Measurements from ENCODE around the gene FHOD3. TPM values are rescaled to one million over a fixed set of nuclear protein-coding genes. Genes with fewer than 3 reads are reported as not detected.

Gene FHOD3
- total RNA-seq, 2 experiments from 2014 or later = not detected

GRCh38 chr18:36446059-36446458, 148.5 kb downstream of the FHOD3 start:
- no peak for TF ChIP-seq CTCF (IDR thresholded peaks at IDR 0.05)

GRCh38 chr18:36448384-36449290, 151.1 kb downstream of the FHOD3 start:
- POLR2A ChIA-PET = no interaction called here
- no peak for TF ChIP-seq CTCF (IDR thresholded peaks at IDR 0.05)
- no peaks in the 10 kb centered on the region for H3K36me3 Mint-ChIP-seq (ENCODE audit: low read depth)
- intact Hi-C loops (cut with micrococcal nuclease) = no loop called here
- peaks cover 1% of the 10 kb centered on the region for H3K27me3 Mint-ChIP-seq
- H3K4me3 Mint-ChIP-seq = no peak overlapping the region
- CTCF ChIA-PET = no interaction called here
- DNase-seq (no peak), ATAC-seq (no peak)
- H3K9me3 Mint-ChIP-seq = no peaks in the 10 kb centered on the region
- H3K27ac Mint-ChIP-seq = no peak overlapping the region
- no peaks in the 10 kb centered on the region for H3K4me1 Mint-ChIP-seq (ENCODE audit: low read depth)

More at GRCh38 chr18:36446059-36446458, 148.5 kb downstream of the FHOD3 start:
- Mint-ChIP-seq H3K36me3 (ENCODE audit: low read depth) (no peaks in the 10 kb centered on the region), H3K27ac (no peak overlapping the region), H3K27me3 (peaks cover 6% of the 10 kb centered on the region), H3K4me3 (no peak overlapping the region), H3K9me3 (no peaks in the 10 kb centered on the region), H3K4me1 (ENCODE audit: low read depth) (no peaks in the 10 kb centered on the region)
- POLR2A ChIA-PET = no interaction called here
- CTCF ChIA-PET = no interaction called here
- intact Hi-C loops (cut with micrococcal nuclease) = no loop called here
- DNase-seq (no peak), ATAC-seq (no peak)

- H3K4me1 Mint-ChIP-seq (ENCODE audit: low read depth) = no peaks in the 10 kb centered on the region
These were observed 151.9 kb downstream of the FHOD3 start for GRCh38 chr18:36449451-36449850.

GRCh38 chr18:36450264-36450663, 152.8 kb downstream of the FHOD3 start:
- ChIA-PET CTCF (no interaction called here), POLR2A (interaction anchor here (1.2 kb wide), 1 partner anchor 21 kb away, joined by 3 read pairs; no protein-coding TSS in a partner anchor)
- Mint-ChIP-seq H3K27me3 (no peaks in the 10 kb centered on the region), H3K36me3 (ENCODE audit: low read depth) (no peaks in the 10 kb centered on the region), H3K4me3 (no peak overlapping the region), H3K27ac (no peak overlapping the region), H3K9me3 (no peaks in the 10 kb centered on the region), H3K4me1 (ENCODE audit: low read depth) (no peaks in the 10 kb centered on the region)
- DNase-seq (no peak), ATAC-seq (no peak)
- TF ChIP-seq CTCF (IDR thresholded peaks at IDR 0.05) = no peak
- intact Hi-C loops (cut with micrococcal nuclease) = no loop called here

More at GRCh38 chr18:36449451-36449850, 151.9 kb downstream of the FHOD3 start:
- TF ChIP-seq CTCF (IDR thresholded peaks at IDR 0.05) = no peak
- Mint-ChIP-seq H3K36me3 (ENCODE audit: low read depth) (no peaks in the 10 kb centered on the region), H3K9me3 (no peaks in the 10 kb centered on the region), H3K4me3 (no peak overlapping the region), H3K27me3 (no peaks in the 10 kb centered on the region), H3K27ac (no peak overlapping the region)
- ATAC-seq = no peak
- ChIA-PET CTCF (no interaction called here), POLR2A (no interaction called here)
- DNase-seq = no peak
- intact Hi-C loops (cut with micrococcal nuclease) = no loop called here
